Mucosa of descending colon (tissue), 3 donors: ENCODE data around the gene HASPIN. TPM values are rescaled to one million over a fixed set of nuclear protein-coding genes. Genes with fewer than 3 reads are reported as not detected.

Source experiments
- ATAC-seq: fragments of 200-7000 bp; cut with Tn5 transposase; one replicate; pipeline ENCODE4 v1.9.1; 2020; ENCODE audit warnings: mild to moderate bottlenecking, moderate library complexity
- DNase-seq, 3 donors: peaks; one replicate each; pipeline ENCODE4 v3.0.0-alpha.2; 2020
- H3K36me3 ChIP-seq: fragments of 200-600 bp; one replicate; pipeline ENCODE4 v1.8.0; 2021; ENCODE audit warnings: low read depth, mild to moderate bottlenecking
- H3K4me1 ChIP-seq: fragments of 200-600 bp; one replicate; pipeline ENCODE4 v1.8.0; 2021; ENCODE audit warnings: low read depth, mild to moderate bottlenecking
- H3K4me3 ChIP-seq: fragments of 200-600 bp; one replicate; pipeline ENCODE4 v1.8.0; 2021; ENCODE audit warnings: mild to moderate bottlenecking
- H3K9me3 ChIP-seq: fragments of 200-600 bp; one replicate; pipeline ENCODE4 v1.8.0; 2021; ENCODE audit warnings: mild to moderate bottlenecking
- CTCF ChIP-seq: fragments of 200-600 bp; IDR thresholded peaks from one replicate; pipeline ENCODE4 v1.8.0; 2022; ENCODE audit warnings: antibody characterized with exemption, mild to moderate bottlenecking
- intact Hi-C, 2 donors: fragments of 100-400 bp; cut with DNase I in 1 of 2; cut with micrococcal nuclease in 1 of 2; formaldehyde crosslinking; loops; one replicate each; pipeline versions ENCODE4 v1.11.0 to v1.11.1; 2022; cut with DNase I, micrococcal nuclease
- total RNA-seq, 3 donors: library from RNA; stranded (reverse); fragmentation: NEBNext Ultra II Directional in 2 of 3; extraction: Animal tissue kit (Norgen Biotek cat#: 25700) in 2 of 3; gene quantifications; one replicate each; pipeline versions ENCODE4 v1.2.1 to v1.2.4, GENCODE V29; 2021 to 2023
- donor health status: DM: no; HTN: no; CAD: no; lungs with moderate emphysema.
- donor health status: DM: no; HTN: no; CAD: no.
- donor health status: DM: no; HTN: yes; CAD: no.

HASPIN gene
- total RNA-seq, 3 donors from 2014 or later, result 0.70 to 3.6 (median 1.1) TPM

- TF ChIP-seq CTCF, result no peak
- no peaks in the 10 kb centered on the region for H3K4me1 ChIP-seq
- intact Hi-C loops, result no loop called here
- H3K4me3 ChIP-seq, result no peak overlapping the region
- H3K36me3 ChIP-seq, result no peaks in the 10 kb centered on the region
- H3K9me3 ChIP-seq, result no peaks in the 10 kb centered on the region
- no peak for DNase-seq
- no peak for ATAC-seq
These were observed 45.1 kb downstream of the HASPIN start for GRCh38 chr17:3768769-3769168.

- no peak for TF ChIP-seq CTCF
- ATAC-seq, result peak; percentile 80
- no peaks in the 10 kb centered on the region for H3K4me1 ChIP-seq
- H3K36me3 ChIP-seq, result no peaks in the 10 kb centered on the region
- DNase-seq, result peak in 2 of 3 donors; percentile 53 to 76
- no peaks in the 10 kb centered on the region for H3K9me3 ChIP-seq
- H3K4me3 ChIP-seq, result no peak overlapping the region
- intact Hi-C loops, result no loop called here
These were observed 46.8 kb downstream of the HASPIN start for GRCh38 chr17:3770466-3770865.

- intact Hi-C loops, result no loop called here
These were observed 47.4 kb downstream of the HASPIN start for GRCh38 chr17:3771140-3771539.

GRCh38 chr17:3772764-3773163 lies 49.1 kb downstream of the HASPIN start:
- intact Hi-C loops, result no loop called here
- no peak for TF ChIP-seq CTCF
- DNase-seq, result no peak
- ATAC-seq, result no peak
- H3K4me3 ChIP-seq, result no peak overlapping the region
- H3K4me1 ChIP-seq, result no peaks in the 10 kb centered on the region
- H3K36me3 ChIP-seq, result no peaks in the 10 kb centered on the region
- no peaks in the 10 kb centered on the region for H3K9me3 ChIP-seq

More at GRCh38 chr17:3771140-3771539, 47.4 kb downstream of the HASPIN start:
- TF ChIP-seq CTCF, result no peak
- no peaks in the 10 kb centered on the region for H3K4me1 ChIP-seq
- H3K9me3 ChIP-seq, result no peaks in the 10 kb centered on the region
- no peak overlapping the region for H3K4me3 ChIP-seq
- DNase-seq (no peak), ATAC-seq (peak; percentile 16)
- H3K36me3 ChIP-seq, result no peaks in the 10 kb centered on the region

- DNase-seq, result no peak
- no peaks in the 10 kb centered on the region for H3K36me3 ChIP-seq
- H3K4me1 ChIP-seq, result no peaks in the 10 kb centered on the region
- H3K9me3 ChIP-seq, result no peaks in the 10 kb centered on the region
- peak; percentile 28 for ATAC-seq
- H3K4me3 ChIP-seq, result no peak overlapping the region
- intact Hi-C loops, result no loop called here
- no peak for TF ChIP-seq CTCF
These were observed 49.8 kb downstream of the HASPIN start for GRCh38 chr17:3773511-3773910.

GRCh38 chr17:3773966-3774365 lies 50.3 kb downstream of the HASPIN start:
- no peak for TF ChIP-seq CTCF
- intact Hi-C loops, result no loop called here
- no peak overlapping the region for H3K4me3 ChIP-seq

More at GRCh38 chr17:3773966-3774365, 50.3 kb downstream of the HASPIN start:
- peaks cover 4% of the 10 kb centered on the region for H3K4me1 ChIP-seq
- no peaks in the 10 kb centered on the region for H3K9me3 ChIP-seq
- no peaks in the 10 kb centered on the region for H3K36me3 ChIP-seq
- DNase-seq (no peak), ATAC-seq (no peak)
